Tibial nerve (tissue), 4 donors: ENCODE results near the gene PHF10. TPM values are rescaled to one million over a fixed set of nuclear protein-coding genes. Genes with fewer than 3 reads are reported as not detected.

ENCODE experiments used
- DNase-seq, 2 donors: peaks; one replicate each; pipeline ENCODE4 v3.0.0-alpha.2; 2019; ENCODE audit warnings: low spot score in 2 of 2
- H3K27ac ChIP-seq, 4 donors: fragments of 200-600 bp; sonication (generic) in 3 of 4; one replicate each; pipeline ENCODE4 v1.5.1; 2017 to 2019; ENCODE audit warnings: mild to moderate bottlenecking in 1 of 4
- H3K27me3 ChIP-seq, 2 donors: fragments of 200-600 bp; sonication (generic) in 1 of 2; one replicate each; pipeline versions ENCODE4 v1.5.1 to v1.6.0; 2017 to 2019
- H3K36me3 ChIP-seq, 3 donors: fragments of 200-600 bp; sonication (generic); one replicate each; pipeline ENCODE4 v1.5.1; 2018 to 2019
- H3K4me1 ChIP-seq, 4 donors: fragments of 200-600 bp; sonication (generic) in 3 of 4; one replicate each; pipeline ENCODE4 v1.5.1; 2017 to 2019
- H3K4me3 ChIP-seq, 4 donors: fragments of 200-600 bp; sonication (generic) in 3 of 4; one replicate each; pipeline ENCODE4 v1.5.1; 2017 to 2019; ENCODE audit warnings: mild to moderate bottlenecking in 1 of 4, moderate library complexity in 1 of 4
- H3K9me3 ChIP-seq, 4 donors: fragments of 200-600 bp; sonication (generic) in 3 of 4; one replicate each; pipeline ENCODE4 v1.5.1; 2017 to 2019
- EP300 ChIP-seq, 2 donors: sonication (generic); formaldehyde crosslinking; IDR thresholded peaks; one replicate each; pipeline ENCODE4 v1.6.1; 2017; ENCODE audit warnings: antibody characterized with exemption in 2 of 2, mild to moderate bottlenecking in 1 of 2
- POLR2A ChIP-seq, 2 donors: fragments of 450-650 bp; IDR thresholded peaks; one replicate each; pipeline ENCODE4 v1.6.1; 2017; ENCODE audit warnings: antibody characterized with exemption in 2 of 2, mild to moderate bottlenecking in 2 of 2, moderate library complexity in 2 of 2
- WGBS, 2 donors: methylation state at CpG; one replicate each; pipeline ENCODE4 v1.1.5; 2018; 5-methylcytosine and 5-hydroxymethylcytosine counted together
- total RNA-seq, 4 donors: library from RNA; depleted of rRNA; stranded (reverse); fragments of >200 nt; gene quantifications; one replicate each; pipeline ENCODE4 v1.1.0, GENCODE V29; 2016
- TF ChIP-seq, protein P1 (sequence below), 5 experiments: fragments of 200-600 bp in 3 of 5; fragments of 450-650 bp in 2 of 5; sonication (generic) in 3 of 5; IDR thresholded peaks; one replicate each; pipeline ENCODE4 v1.5.1; 2016 to 2019; ENCODE audit warnings: antibody characterized with exemption in 5 of 5, mild to moderate bottlenecking in 3 of 5, moderate library complexity in 2 of 5

The PHF10 gene
- total RNA-seq, 4 donors from 2014 or later: 48.3 to 54.5 (median 51.4) TPM

DNA sequence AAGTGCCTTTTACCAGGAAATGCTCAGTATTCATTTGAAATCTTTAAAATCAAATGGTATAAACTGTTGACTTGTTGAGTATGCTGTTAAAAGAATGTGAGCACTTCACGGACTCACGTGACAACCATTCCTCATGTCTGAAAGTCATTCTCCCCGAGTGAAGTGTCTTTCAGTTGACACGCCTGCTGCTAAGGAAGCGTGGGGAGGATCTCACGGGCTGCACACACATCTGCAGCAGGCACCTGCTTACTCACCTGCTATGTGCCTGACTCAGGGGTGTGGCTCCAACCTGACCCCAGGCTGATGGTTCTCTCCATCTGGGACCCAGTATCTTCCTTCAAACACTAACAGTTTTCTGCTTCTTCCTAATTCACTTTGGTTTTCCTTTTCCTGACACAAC lies 55.2 kb downstream of the PHF10 start:
- Histone ChIP-seq H3K36me3 (peaks cover 0 to 63% (median 4%) of the 10 kb centered on the region in 3 donors), H3K27ac (peak overlapping the region in 2 of 4 donors; percentile 19 to 38), H3K27me3 (no peaks in the 10 kb centered on the region), H3K9me3 (no peaks in the 10 kb centered on the region), H3K4me3 (no peak overlapping the region), H3K4me1 (peaks cover 0 to 5% (median 0%) of the 10 kb centered on the region in 4 donors)
- WGBS, 2 donors: 78 to 89% methylated on average over 6 of the region's 6 CpGs
- TF ChIP-seq, protein P1, sequence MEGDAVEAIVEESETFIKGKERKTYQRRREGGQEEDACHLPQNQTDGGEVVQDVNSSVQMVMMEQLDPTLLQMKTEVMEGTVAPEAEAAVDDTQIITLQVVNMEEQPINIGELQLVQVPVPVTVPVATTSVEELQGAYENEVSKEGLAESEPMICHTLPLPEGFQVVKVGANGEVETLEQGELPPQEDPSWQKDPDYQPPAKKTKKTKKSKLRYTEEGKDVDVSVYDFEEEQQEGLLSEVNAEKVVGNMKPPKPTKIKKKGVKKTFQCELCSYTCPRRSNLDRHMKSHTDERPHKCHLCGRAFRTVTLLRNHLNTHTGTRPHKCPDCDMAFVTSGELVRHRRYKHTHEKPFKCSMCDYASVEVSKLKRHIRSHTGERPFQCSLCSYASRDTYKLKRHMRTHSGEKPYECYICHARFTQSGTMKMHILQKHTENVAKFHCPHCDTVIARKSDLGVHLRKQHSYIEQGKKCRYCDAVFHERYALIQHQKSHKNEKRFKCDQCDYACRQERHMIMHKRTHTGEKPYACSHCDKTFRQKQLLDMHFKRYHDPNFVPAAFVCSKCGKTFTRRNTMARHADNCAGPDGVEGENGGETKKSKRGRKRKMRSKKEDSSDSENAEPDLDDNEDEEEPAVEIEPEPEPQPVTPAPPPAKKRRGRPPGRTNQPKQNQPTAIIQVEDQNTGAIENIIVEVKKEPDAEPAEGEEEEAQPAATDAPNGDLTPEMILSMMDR (IDR thresholded peaks at IDR 0.05): no peak
- TF ChIP-seq EP300 (IDR thresholded peaks at IDR 0.05) (no peak), POLR2A (IDR thresholded peaks at IDR 0.05) (no peak)
- DNase-seq: no peak

DNA sequence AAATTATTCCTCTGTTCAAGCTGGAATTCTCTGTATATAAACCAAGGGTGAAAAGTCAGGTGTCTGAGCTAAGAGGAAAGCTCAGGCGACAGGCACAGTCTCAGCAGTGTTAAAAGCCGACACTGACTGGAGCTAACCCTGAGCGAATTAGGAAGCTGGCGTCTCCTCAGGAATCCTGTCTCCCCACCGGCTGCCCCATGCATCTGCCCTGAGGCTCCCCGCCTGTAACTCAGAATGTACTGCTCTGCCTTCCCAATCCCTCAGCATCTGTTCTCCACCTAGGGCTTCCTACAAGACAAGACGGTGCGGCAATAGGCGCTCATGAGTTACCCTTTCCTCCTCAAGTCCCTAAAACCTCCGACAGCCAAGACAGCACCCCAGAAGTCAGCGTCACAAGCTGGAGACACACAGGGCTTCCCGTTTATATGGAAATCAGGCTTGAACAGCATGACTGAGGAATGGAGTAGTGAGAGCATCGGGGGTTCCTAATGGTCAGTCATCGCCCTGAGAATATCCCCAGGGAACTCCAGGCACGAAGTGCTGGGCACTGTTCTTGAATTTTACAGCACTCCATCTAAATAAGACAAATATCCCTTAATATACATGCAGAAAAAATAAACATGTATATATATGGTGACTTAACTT lies 56.0 kb downstream of the PHF10 start:
- Histone ChIP-seq H3K4me3 (no peak overlapping the region), H3K4me1 (peaks cover 0 to 5% (median 0%) of the 10 kb centered on the region in 4 donors), H3K36me3 (peaks cover 0 to 72% (median 4%) of the 10 kb centered on the region in 3 donors), H3K27ac (no peak overlapping the region), H3K27me3 (no peaks in the 10 kb centered on the region), H3K9me3 (no peaks in the 10 kb centered on the region)
- TF ChIP-seq, protein P1 (IDR thresholded peaks at IDR 0.05): no peak
- no peak for TF ChIP-seq POLR2A (IDR thresholded peaks at IDR 0.05)
- no peak for TF ChIP-seq EP300 (IDR thresholded peaks at IDR 0.05)
- no peak for DNase-seq
- 85 to 89% methylated on average over 15 of the region's 15 CpGs for WGBS, 2 donors

DNA sequence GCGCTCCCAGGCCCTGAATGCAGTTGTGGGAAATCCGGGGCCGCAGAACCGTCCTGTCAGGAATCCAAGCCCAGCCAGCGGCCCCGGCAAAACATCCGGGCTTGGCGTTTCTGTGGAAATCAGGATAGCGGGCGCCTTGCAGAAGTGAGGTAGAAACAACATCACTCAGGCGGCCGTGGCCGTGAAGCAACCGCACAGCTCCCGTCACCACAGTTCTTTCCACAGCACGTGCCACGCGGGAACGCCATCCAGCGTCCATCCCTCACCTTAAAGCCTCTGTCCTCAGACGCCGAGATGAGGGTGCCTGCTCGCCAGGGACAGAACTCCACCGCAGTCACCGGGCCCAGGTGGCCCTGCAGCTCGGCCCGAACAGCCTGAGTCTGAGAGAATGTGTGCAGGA lies 56.6 kb downstream of the PHF10 start:
- Histone ChIP-seq H3K9me3 (no peaks in the 10 kb centered on the region), H3K36me3 (peaks cover 0 to 76% (median 4%) of the 10 kb centered on the region in 3 donors), H3K4me3 (no peak overlapping the region), H3K27ac (no peak overlapping the region), H3K4me1 (peaks cover 0 to 5% (median 0%) of the 10 kb centered on the region in 4 donors), H3K27me3 (no peaks in the 10 kb centered on the region)
- WGBS, 2 donors: 95% methylated on average over 22 to 26 of the region's 27 CpGs
- no peak for TF ChIP-seq EP300 (IDR thresholded peaks at IDR 0.05)
- no peak for DNase-seq

DNA sequence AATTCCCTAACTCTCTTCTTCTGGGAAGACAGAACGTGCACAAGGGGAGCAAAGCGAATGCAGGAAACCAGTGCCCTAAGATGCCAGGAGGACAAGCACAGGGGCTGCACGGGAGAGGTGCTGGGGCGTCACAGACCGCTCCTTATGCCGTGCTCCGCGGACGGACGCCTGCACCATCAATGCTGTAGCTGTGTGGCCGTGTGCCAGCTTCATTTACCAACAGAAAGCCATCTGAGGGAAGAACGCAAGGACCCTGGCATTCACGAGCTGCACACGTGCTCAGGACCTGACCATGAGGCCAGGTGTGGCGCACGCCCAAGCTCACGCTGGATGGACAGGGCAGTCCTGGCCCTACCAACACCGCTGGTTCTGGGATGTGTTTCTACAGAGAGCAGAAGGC lies 57.9 kb downstream of the PHF10 start:
- no peaks in the 10 kb centered on the region for H3K27me3 ChIP-seq
- H3K9me3 ChIP-seq: no peaks in the 10 kb centered on the region
- DNase-seq: no peak
- 93 to 94% methylated on average over 16 to 18 of the region's 18 CpGs for WGBS, 2 donors
- H3K4me3 ChIP-seq: no peak overlapping the region
- TF ChIP-seq POLR2A (IDR thresholded peaks at IDR 0.05) (no peak), EP300 (IDR thresholded peaks at IDR 0.05) (no peak)
- no peak overlapping the region for H3K27ac ChIP-seq
- peaks cover 0 to 5% (median 0%) of the 10 kb centered on the region in 4 donors for H3K4me1 ChIP-seq
- H3K36me3 ChIP-seq: peaks cover 0 to 75% (median 4%) of the 10 kb centered on the region in 3 donors

DNA sequence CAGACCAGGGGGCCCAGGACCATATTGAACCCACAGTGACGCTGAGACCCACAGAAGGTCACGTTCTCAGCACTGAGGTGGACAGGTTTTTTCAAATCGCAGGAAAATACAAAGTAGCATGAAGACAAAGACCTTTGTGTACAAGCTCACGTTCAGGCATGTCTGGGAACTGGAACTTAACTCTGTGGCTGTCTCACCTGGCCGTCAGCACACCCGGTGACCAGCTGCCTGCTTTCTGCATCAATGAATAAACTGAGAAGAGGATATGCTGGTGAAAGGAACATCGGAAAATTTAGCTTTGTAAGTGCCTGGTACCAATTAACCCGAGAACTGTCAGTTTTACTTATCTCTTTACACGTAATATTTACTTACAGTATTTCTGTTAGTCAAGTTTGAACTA lies 59.0 kb downstream of the PHF10 start:
- Histone ChIP-seq H3K4me3 (no peak overlapping the region), H3K36me3 (peaks cover 0 to 76% (median 4%) of the 10 kb centered on the region in 3 donors), H3K4me1 (peaks cover 0 to 5% (median 0%) of the 10 kb centered on the region in 4 donors), H3K9me3 (no peaks in the 10 kb centered on the region), H3K27ac (no peak overlapping the region), H3K27me3 (no peaks in the 10 kb centered on the region)
- DNase-seq: no peak
- TF ChIP-seq, protein P1 (IDR thresholded peaks at IDR 0.05): no peak
- no peak for TF ChIP-seq EP300 (IDR thresholded peaks at IDR 0.05)
- TF ChIP-seq POLR2A (IDR thresholded peaks at IDR 0.05): no peak
- 74 to 76% methylated on average over 9 of the region's 9 CpGs for WGBS, 2 donors

DNA sequence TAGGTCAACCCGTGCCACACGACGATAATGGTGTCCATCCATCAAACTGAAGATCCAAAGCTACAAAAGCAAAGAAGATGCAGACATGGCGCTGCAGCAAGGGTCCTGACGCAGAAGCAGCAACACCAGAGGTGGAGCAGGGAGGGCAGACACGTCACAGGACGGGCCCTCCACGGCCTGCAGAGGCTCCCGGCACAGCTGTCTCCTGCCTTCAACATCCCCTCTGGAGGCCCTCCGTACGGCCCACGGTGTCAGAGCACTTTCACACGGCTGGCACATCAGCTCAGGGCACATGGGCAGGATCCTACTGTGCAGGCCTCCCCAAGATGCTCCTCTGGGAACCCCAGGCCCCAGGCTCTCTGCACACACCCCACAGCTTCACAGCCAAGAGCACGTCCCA lies 60.1 kb downstream of the PHF10 start:
- peaks cover 0 to under 1% (median 0%) of the 10 kb centered on the region in 4 donors for H3K4me1 ChIP-seq
- H3K4me3 ChIP-seq: no peak overlapping the region
- TF ChIP-seq, protein P1 (IDR thresholded peaks at IDR 0.05): no peak
- TF ChIP-seq EP300 (IDR thresholded peaks at IDR 0.05) (no peak), POLR2A (IDR thresholded peaks at IDR 0.05) (no peak)
- WGBS, 2 donors: 92 to 94% methylated on average over 14 of the region's 14 CpGs
- H3K27ac ChIP-seq: no peak overlapping the region
- H3K27me3 ChIP-seq: no peaks in the 10 kb centered on the region
- no peaks in the 10 kb centered on the region for H3K9me3 ChIP-seq
- no peak for DNase-seq
- peaks cover 0 to 84% (median 6%) of the 10 kb centered on the region in 3 donors for H3K36me3 ChIP-seq
